Keratinocyte (primary cell): ENCODE data around the gene ERGIC1. TPM values are rescaled to one million over a fixed set of nuclear protein-coding genes. Genes with fewer than 3 reads are reported as not detected.
A peak's percentile ranks its signal among the peaks of the same experiment; 100 is the strongest.

ENCODE experiments used
- DNase-seq: peaks from one replicate; pipeline ENCODE4 v3.0.0-alpha.2; 2011; ENCODE audit warnings: low read depth, missing footprints, low spot score
- FAIRE-seq: peaks from 2 replicates; lab custom pipeline; 2011; peaks lifted over from hg19 to GRCh38; lab: Jason Lieb, UNC
- H2AFZ ChIP-seq: 2 replicates; pipeline ENCODE4 v1.6.0; 2012; ENCODE audit warnings: low read length, control low read depth, inconsistent platforms; ENCODE audit not compliant: control insufficient read depth
- H3K27ac ChIP-seq: 2 replicates; pipeline ENCODE4 v1.5.1; 2011; ENCODE audit warnings: low read length; ENCODE audit not compliant: control insufficient read depth, insufficient read depth
- H3K27me3 ChIP-seq: 3 replicates; pipeline ENCODE4 v1.6.0; 2011; ENCODE audit warnings: low read length; ENCODE audit not compliant: control insufficient read depth, insufficient read depth; ENCODE audit errors: extremely low read depth
- H3K36me3 ChIP-seq, 2 experiments: 2 replicates in 1 of 2; 3 replicates in 1 of 2; pipeline ENCODE4 v1.5.1; 2011; ENCODE audit warnings: low read length in 2 of 2, mild to moderate bottlenecking in 1 of 2; ENCODE audit not compliant: control insufficient read depth in 2 of 2, insufficient read depth in 2 of 2; ENCODE audit errors: extremely low read depth in 1 of 2
- H3K4me1 ChIP-seq: 3 replicates; pipeline ENCODE4 v1.5.1; 2011; ENCODE audit warnings: low read length; ENCODE audit not compliant: control insufficient read depth, insufficient read depth; ENCODE audit errors: extremely low read depth
- H3K4me2 ChIP-seq: 3 replicates; pipeline ENCODE4 v1.6.0; 2011; ENCODE audit warnings: low read depth, low read length; ENCODE audit not compliant: control insufficient read depth, insufficient read depth; ENCODE audit errors: extremely low read depth
- H3K4me3 ChIP-seq, 3 experiments: fragments of 200-600 bp in 1 of 3; sonication (generic) in 1 of 3; 2 replicates in 2 of 3; 3 replicates in 1 of 3; pipeline ENCODE4 v1.5.1; 2011 to 2016; ENCODE audit warnings: low read length in 3 of 3, mild to moderate bottlenecking in 3 of 3, control low read depth in 2 of 3, inconsistent platforms in 1 of 3, low read depth in 1 of 3, mixed read lengths in 1 of 3, mixed run types in 1 of 3, moderate library complexity in 1 of 3; ENCODE audit not compliant: control insufficient read depth in 2 of 3, insufficient read depth in 2 of 3; ENCODE audit errors: extremely low read depth in 1 of 3
- H3K79me2 ChIP-seq: 2 replicates; pipeline ENCODE4 v1.6.0; 2012; ENCODE audit warnings: low read length; ENCODE audit not compliant: control insufficient read depth, insufficient read depth
- H3K9ac ChIP-seq: 3 replicates; pipeline ENCODE4 v1.6.0; 2011; ENCODE audit warnings: low read length; ENCODE audit not compliant: control insufficient read depth, insufficient read depth; ENCODE audit errors: extremely low read depth
- H3K9me1 ChIP-seq: 3 replicates; pipeline ENCODE4 v1.6.0; 2011; ENCODE audit warnings: low read length; ENCODE audit not compliant: control insufficient read depth, insufficient read depth; ENCODE audit errors: extremely low read depth
- H3K9me3 ChIP-seq: 2 replicates; pipeline ENCODE4 v1.5.1; 2012; ENCODE audit warnings: low read depth, low read length; ENCODE audit not compliant: control insufficient read depth
- H4K20me1 ChIP-seq: 3 replicates; pipeline ENCODE4 v1.6.0; 2011; ENCODE audit warnings: low read length; ENCODE audit not compliant: control insufficient read depth, insufficient read depth; ENCODE audit errors: extremely low read depth
- EZH2 ChIP-seq: IDR thresholded peaks from one replicate; pipeline ENCODE4 v1.6.1; 2012; ENCODE audit warnings: inconsistent platforms, mild to moderate bottlenecking, low read length, moderate library complexity
- dilution Hi-C: fragments of 300-500 bp; cut with MboI; formaldehyde crosslinking; loops from one replicate; pipeline ENCODE4 v1.7.0; 2020; ENCODE audit warnings: low sequenced_read_pairs; ENCODE audit not compliant: extremely low pct_ligation_motif_present
- polyA plus RNA-seq, 5 experiments: library from polyadenylated mRNA; depleted of rRNA in 3 of 5; stranded (reverse) in 3 of 5; stranded (forward) in 1 of 5; unstranded in 1 of 5; fragments of >200 nt; gene quantifications; 1 replicate in 1 of 5; 2 replicates in 3 of 5; 3 replicates in 1 of 5; pipeline versions ENCODE4 v1.2.1 to v1.2.3, GENCODE V29; 2011 to 2012; ENCODE audit warnings: missing spikeins in 2 of 5, low read depth in 1 of 5, low replicate concordance in 1 of 5
- TF ChIP-seq, protein P1 (sequence below), 3 experiments: IDR thresholded peaks in 1 of 3; conservative IDR thresholded peaks in 1 of 3; optimal IDR thresholded peaks in 1 of 3; 2 replicates in 2 of 3; 3 replicates in 1 of 3; pipeline versions ENCODE3 to v1.5.1; 2011; ENCODE audit warnings: low read length in 3 of 3, mild to moderate bottlenecking in 3 of 3, moderate library complexity in 2 of 3, control low read depth in 1 of 3, inconsistent platforms in 1 of 3; ENCODE audit not compliant: insufficient read depth in 2 of 3; ENCODE audit errors: extremely low read depth in 1 of 3

The ERGIC1 gene
- polyA plus RNA-seq, 1 donor (not counting 4 experiments of a cell fraction or from before 2014, with no cell fraction given): 93.4 TPM

DNA sequence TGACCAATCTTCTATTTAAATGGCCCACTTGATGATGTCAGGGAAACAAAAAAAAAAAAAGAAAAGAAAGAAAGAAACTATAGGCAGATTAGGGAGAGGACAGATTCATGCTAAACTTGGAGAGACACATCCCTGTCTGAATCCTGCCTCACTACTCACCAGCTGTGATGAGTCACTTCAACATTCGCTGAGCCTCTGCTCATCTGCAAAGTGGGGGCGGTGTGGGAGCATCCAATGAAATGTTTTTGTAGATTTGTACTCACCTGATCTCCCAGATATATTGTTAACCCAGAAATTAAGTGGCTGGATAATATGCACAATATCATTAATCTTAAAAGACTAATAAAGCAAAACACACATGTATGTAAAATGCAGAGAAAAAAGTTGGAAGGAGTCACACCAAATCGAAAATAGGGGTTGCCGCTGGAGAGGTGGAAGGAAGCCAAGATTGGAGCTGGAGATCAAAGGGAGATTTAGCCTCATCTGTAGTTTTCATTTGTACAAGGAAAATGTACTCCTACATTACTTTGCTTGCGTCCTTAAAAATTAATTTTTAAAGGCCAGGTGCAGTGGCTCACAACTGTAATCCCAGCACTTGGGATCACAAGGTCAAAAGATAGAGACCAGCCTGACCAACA lies 17.0 kb upstream of the ERGIC1 start:
- H4K20me1 ChIP-seq: no peaks in the 10 kb centered on the region
- H3K79me2 ChIP-seq: no peaks in the 10 kb centered on the region
- H3K9me3 ChIP-seq: no peaks in the 10 kb centered on the region
- no peak for TF ChIP-seq EZH2
- TF ChIP-seq, protein P1, sequence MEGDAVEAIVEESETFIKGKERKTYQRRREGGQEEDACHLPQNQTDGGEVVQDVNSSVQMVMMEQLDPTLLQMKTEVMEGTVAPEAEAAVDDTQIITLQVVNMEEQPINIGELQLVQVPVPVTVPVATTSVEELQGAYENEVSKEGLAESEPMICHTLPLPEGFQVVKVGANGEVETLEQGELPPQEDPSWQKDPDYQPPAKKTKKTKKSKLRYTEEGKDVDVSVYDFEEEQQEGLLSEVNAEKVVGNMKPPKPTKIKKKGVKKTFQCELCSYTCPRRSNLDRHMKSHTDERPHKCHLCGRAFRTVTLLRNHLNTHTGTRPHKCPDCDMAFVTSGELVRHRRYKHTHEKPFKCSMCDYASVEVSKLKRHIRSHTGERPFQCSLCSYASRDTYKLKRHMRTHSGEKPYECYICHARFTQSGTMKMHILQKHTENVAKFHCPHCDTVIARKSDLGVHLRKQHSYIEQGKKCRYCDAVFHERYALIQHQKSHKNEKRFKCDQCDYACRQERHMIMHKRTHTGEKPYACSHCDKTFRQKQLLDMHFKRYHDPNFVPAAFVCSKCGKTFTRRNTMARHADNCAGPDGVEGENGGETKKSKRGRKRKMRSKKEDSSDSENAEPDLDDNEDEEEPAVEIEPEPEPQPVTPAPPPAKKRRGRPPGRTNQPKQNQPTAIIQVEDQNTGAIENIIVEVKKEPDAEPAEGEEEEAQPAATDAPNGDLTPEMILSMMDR (optimal IDR thresholded peaks at IDR 0.05 in 1 of 3, IDR thresholded peaks at IDR 0.05 in 1 of 3, conservative IDR thresholded peaks at IDR 0.05 in 1 of 3; ENCODE audit: extremely low read depth in 1 of 3, insufficient read depth in 2 of 3, low read length in 3 of 3): no peak
- H3K9ac ChIP-seq: no peak overlapping the region
- no peaks in the 10 kb centered on the region for H3K27me3 ChIP-seq
- peaks cover 35% of the 10 kb centered on the region for H3K4me1 ChIP-seq
- no peak overlapping the region for H3K4me3 ChIP-seq
- dilution Hi-C loops: no loop called here
- FAIRE-seq (peak; percentile 99), DNase-seq (no peak)
- H3K36me3 ChIP-seq: no peaks in the 10 kb centered on the region
- no peaks in the 10 kb centered on the region for H3K9me1 ChIP-seq
- no peak overlapping the region for H2AFZ ChIP-seq
- H3K27ac ChIP-seq: peak overlapping the region; percentile 10
- H3K4me2 ChIP-seq: peak overlapping the region; percentile 27

DNA sequence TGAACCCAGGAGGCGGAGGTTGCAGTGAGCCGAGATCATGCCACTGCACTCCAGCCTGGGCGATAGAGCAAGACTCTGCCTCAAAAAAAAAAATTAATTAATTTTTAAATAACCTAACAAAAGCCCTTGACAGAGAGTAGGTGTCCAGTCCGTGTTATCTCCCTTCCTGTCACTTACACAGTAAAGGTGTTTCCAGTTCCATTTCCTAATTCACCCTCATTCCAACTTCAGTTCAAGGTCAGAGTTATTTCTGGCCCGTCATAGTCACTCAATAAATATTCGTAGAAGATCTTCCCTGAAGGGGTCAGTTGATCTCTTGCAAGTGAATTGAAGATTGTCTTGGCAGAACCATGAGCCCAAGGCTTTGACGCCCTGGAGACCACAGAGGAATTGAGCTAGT lies 16.4 kb upstream of the ERGIC1 start:
- H3K4me2 ChIP-seq: no peak overlapping the region
- no peak overlapping the region for H3K27ac ChIP-seq
- H3K9ac ChIP-seq: no peak overlapping the region
- H3K4me1 ChIP-seq: peaks cover 35% of the 10 kb centered on the region
- no peaks in the 10 kb centered on the region for H3K36me3 ChIP-seq
- dilution Hi-C loops: no loop called here
- H3K4me3 ChIP-seq: no peak overlapping the region
- TF ChIP-seq, protein P1 (optimal IDR thresholded peaks at IDR 0.05 in 1 of 3, IDR thresholded peaks at IDR 0.05 in 1 of 3, conservative IDR thresholded peaks at IDR 0.05 in 1 of 3; ENCODE audit: extremely low read depth in 1 of 3, insufficient read depth in 2 of 3, low read length in 3 of 3): no peak
- TF ChIP-seq EZH2: no peak
- H4K20me1 ChIP-seq: no peaks in the 10 kb centered on the region
- H3K9me1 ChIP-seq: no peaks in the 10 kb centered on the region
- DNase-seq (no peak), FAIRE-seq (peak; percentile 57)
- no peaks in the 10 kb centered on the region for H3K9me3 ChIP-seq
- no peaks in the 10 kb centered on the region for H3K27me3 ChIP-seq
- H2AFZ ChIP-seq: no peak overlapping the region
- no peaks in the 10 kb centered on the region for H3K79me2 ChIP-seq
